Measurements from ENCODE around the gene KCNK13.
"Not testable (repeated sequence)": the region's sequence is repeated elsewhere in the genome, so short reads cannot be mapped to it uniquely, and the experiment has no call there.

The KCNK13 gene

GRCh38 chr14:90184094-90184493, 122.3 kb downstream of the KCNK13 start:
- no peaks in the 10 kb centered on the region for H3K4me1 ChIP-seq (ENCODE audit: control insufficient read depth, insufficient read depth, low read length, poor library complexity, severe bottlenecking)
- DNase-seq, result no peak
- H3K4me3 ChIP-seq (ENCODE audit: insufficient read depth, low read depth, low read length, poor library complexity, severe bottlenecking), result no peak overlapping the region
- H3K27ac ChIP-seq (ENCODE audit: insufficient read depth, low read length, poor library complexity, severe bottlenecking), result no peak overlapping the region
- H3K36me3 ChIP-seq (ENCODE audit: control insufficient read depth, insufficient read depth, low read length), result no peaks in the 10 kb centered on the region
- no peaks in the 10 kb centered on the region for H3K9me3 ChIP-seq (ENCODE audit: control insufficient read depth, low read length)
- no peaks in the 10 kb centered on the region for H3K27me3 ChIP-seq (replicated peaks; ENCODE audit: control insufficient read depth, insufficient read depth, low read length, poor library complexity, severe bottlenecking)

GRCh38 chr14:90184571-90185266, 122.9 kb downstream of the KCNK13 start:
- no peaks in the 10 kb centered on the region for H3K4me1 ChIP-seq (ENCODE audit: control insufficient read depth, insufficient read depth, low read length, poor library complexity, severe bottlenecking)
- H3K9me3 ChIP-seq (ENCODE audit: control insufficient read depth, low read length), result no peaks in the 10 kb centered on the region
- no peak overlapping the region for H3K4me3 ChIP-seq (ENCODE audit: insufficient read depth, low read depth, low read length, poor library complexity, severe bottlenecking)
- no peaks in the 10 kb centered on the region for H3K27me3 ChIP-seq (replicated peaks; ENCODE audit: control insufficient read depth, insufficient read depth, low read length, poor library complexity, severe bottlenecking)
- DNase-seq, result no peak
- H3K36me3 ChIP-seq (ENCODE audit: control insufficient read depth, insufficient read depth, low read length), result no peaks in the 10 kb centered on the region
- no peak overlapping the region for H3K27ac ChIP-seq (ENCODE audit: insufficient read depth, low read length, poor library complexity, severe bottlenecking)

GRCh38 chr14:90188588-90188987, 126.8 kb downstream of the KCNK13 start:
- H3K36me3 ChIP-seq (ENCODE audit: control insufficient read depth, insufficient read depth, low read length), result no peaks in the 10 kb centered on the region
- no peaks in the 10 kb centered on the region for H3K9me3 ChIP-seq (ENCODE audit: control insufficient read depth, low read length)
- no peak overlapping the region for H3K4me3 ChIP-seq (ENCODE audit: insufficient read depth, low read depth, low read length, poor library complexity, severe bottlenecking)
- no peaks in the 10 kb centered on the region for H3K27me3 ChIP-seq (replicated peaks; ENCODE audit: control insufficient read depth, insufficient read depth, low read length, poor library complexity, severe bottlenecking)
- H3K27ac ChIP-seq (ENCODE audit: insufficient read depth, low read length, poor library complexity, severe bottlenecking), result no peak overlapping the region
- DNase-seq, result no peak
- no peaks in the 10 kb centered on the region for H3K4me1 ChIP-seq (ENCODE audit: control insufficient read depth, insufficient read depth, low read length, poor library complexity, severe bottlenecking)

GRCh38 chr14:90191154-90191553, 129.4 kb downstream of the KCNK13 start:
- no peak overlapping the region for H3K4me3 ChIP-seq (ENCODE audit: insufficient read depth, low read depth, low read length, poor library complexity, severe bottlenecking)

GRCh38 chr14:90191585-90191984, 129.8 kb downstream of the KCNK13 start:
- Histone ChIP-seq H3K27me3 (replicated peaks; ENCODE audit: control insufficient read depth, insufficient read depth, low read length, poor library complexity, severe bottlenecking) (no peaks in the 10 kb centered on the region), H3K9me3 (ENCODE audit: control insufficient read depth, low read length) (no peaks in the 10 kb centered on the region), H3K4me3 (ENCODE audit: insufficient read depth, low read depth, low read length, poor library complexity, severe bottlenecking) (no peak overlapping the region), H3K4me1 (ENCODE audit: control insufficient read depth, insufficient read depth, low read length, poor library complexity, severe bottlenecking) (no peaks in the 10 kb centered on the region), H3K27ac (ENCODE audit: insufficient read depth, low read length, poor library complexity, severe bottlenecking) (no peak overlapping the region), H3K36me3 (ENCODE audit: control insufficient read depth, insufficient read depth, low read length) (no peaks in the 10 kb centered on the region)
- DNase-seq, result no peak

More at GRCh38 chr14:90191154-90191553, 129.4 kb downstream of the KCNK13 start:
- H3K27ac ChIP-seq (ENCODE audit: insufficient read depth, low read length, poor library complexity, severe bottlenecking), result no peak overlapping the region
- H3K9me3 ChIP-seq (ENCODE audit: control insufficient read depth, low read length), result no peaks in the 10 kb centered on the region
- no peaks in the 10 kb centered on the region for H3K36me3 ChIP-seq (ENCODE audit: control insufficient read depth, insufficient read depth, low read length)
- H3K4me1 ChIP-seq (ENCODE audit: control insufficient read depth, insufficient read depth, low read length, poor library complexity, severe bottlenecking), result no peaks in the 10 kb centered on the region
- DNase-seq, result no peak
- no peaks in the 10 kb centered on the region for H3K27me3 ChIP-seq (replicated peaks; ENCODE audit: control insufficient read depth, insufficient read depth, low read length, poor library complexity, severe bottlenecking)

- H3K4me3 ChIP-seq (ENCODE audit: insufficient read depth, low read depth, low read length, poor library complexity, severe bottlenecking), result no peak overlapping the region
- H3K4me1 ChIP-seq (ENCODE audit: control insufficient read depth, insufficient read depth, low read length, poor library complexity, severe bottlenecking), result no peaks in the 10 kb centered on the region
- H3K9me3 ChIP-seq (ENCODE audit: control insufficient read depth, low read length), result no peaks in the 10 kb centered on the region
- DNase-seq, result no peak
- H3K36me3 ChIP-seq (ENCODE audit: control insufficient read depth, insufficient read depth, low read length), result no peaks in the 10 kb centered on the region
- no peaks in the 10 kb centered on the region for H3K27me3 ChIP-seq (replicated peaks; ENCODE audit: control insufficient read depth, insufficient read depth, low read length, poor library complexity, severe bottlenecking)
- H3K27ac ChIP-seq (ENCODE audit: insufficient read depth, low read length, poor library complexity, severe bottlenecking), result no peak overlapping the region
These were observed 132.1 kb downstream of the KCNK13 start for GRCh38 chr14:90193925-90194324.

- Histone ChIP-seq H3K4me1 (ENCODE audit: control insufficient read depth, insufficient read depth, low read length, poor library complexity, severe bottlenecking) (no peaks in the 10 kb centered on the region), H3K36me3 (ENCODE audit: control insufficient read depth, insufficient read depth, low read length) (no peaks in the 10 kb centered on the region), H3K27ac (ENCODE audit: insufficient read depth, low read length, poor library complexity, severe bottlenecking) (no peak overlapping the region), H3K9me3 (ENCODE audit: control insufficient read depth, low read length) (no peaks in the 10 kb centered on the region), H3K4me3 (ENCODE audit: insufficient read depth, low read depth, low read length, poor library complexity, severe bottlenecking) (no peak overlapping the region), H3K27me3 (replicated peaks; ENCODE audit: control insufficient read depth, insufficient read depth, low read length, poor library complexity, severe bottlenecking) (no peaks in the 10 kb centered on the region)
- DNase-seq, result no peak
These were observed 132.9 kb downstream of the KCNK13 start for GRCh38 chr14:90194706-90195105.

GRCh38 chr14:90198541-90199060, 136.8 kb downstream of the KCNK13 start:
- DNase-seq, result no peak
- Histone ChIP-seq H3K27me3 (replicated peaks; ENCODE audit: control insufficient read depth, insufficient read depth, low read length, poor library complexity, severe bottlenecking) (no peaks in the 10 kb centered on the region), H3K4me3 (ENCODE audit: insufficient read depth, low read depth, low read length, poor library complexity, severe bottlenecking) (no peak overlapping the region), H3K27ac (ENCODE audit: insufficient read depth, low read length, poor library complexity, severe bottlenecking) (no peak overlapping the region), H3K4me1 (ENCODE audit: control insufficient read depth, insufficient read depth, low read length, poor library complexity, severe bottlenecking) (no peaks in the 10 kb centered on the region), H3K36me3 (ENCODE audit: control insufficient read depth, insufficient read depth, low read length) (no peaks in the 10 kb centered on the region), H3K9me3 (ENCODE audit: control insufficient read depth, low read length) (no peaks in the 10 kb centered on the region)

- not testable (repeated sequence) for H3K4me3 ChIP-seq (ENCODE audit: insufficient read depth, low read depth, low read length, poor library complexity, severe bottlenecking); DNase-seq; H3K27me3 ChIP-seq (replicated peaks; ENCODE audit: control insufficient read depth, insufficient read depth, low read length, poor library complexity, severe bottlenecking)
These were observed 138.8 kb downstream of the KCNK13 start for GRCh38 chr14:90200546-90200945.

GRCh38 chr14:90201344-90201743, 139.6 kb downstream of the KCNK13 start:
- no peak for DNase-seq
- H3K4me1 ChIP-seq (ENCODE audit: control insufficient read depth, insufficient read depth, low read length, poor library complexity, severe bottlenecking), result no peaks in the 10 kb centered on the region
- H3K9me3 ChIP-seq (ENCODE audit: control insufficient read depth, low read length), result no peaks in the 10 kb centered on the region
- no peaks in the 10 kb centered on the region for H3K36me3 ChIP-seq (ENCODE audit: control insufficient read depth, insufficient read depth, low read length)
- no peak overlapping the region for H3K4me3 ChIP-seq (ENCODE audit: insufficient read depth, low read depth, low read length, poor library complexity, severe bottlenecking)
- H3K27ac ChIP-seq (ENCODE audit: insufficient read depth, low read length, poor library complexity, severe bottlenecking), result no peak overlapping the region
- H3K27me3 ChIP-seq (replicated peaks; ENCODE audit: control insufficient read depth, insufficient read depth, low read length, poor library complexity, severe bottlenecking), result no peaks in the 10 kb centered on the region

More at GRCh38 chr14:90200546-90200945, 138.8 kb downstream of the KCNK13 start:
- not testable (repeated sequence) for H3K4me1 ChIP-seq (ENCODE audit: control insufficient read depth, insufficient read depth, low read length, poor library complexity, severe bottlenecking); H3K9me3 ChIP-seq (ENCODE audit: control insufficient read depth, low read length); H3K27ac ChIP-seq (ENCODE audit: insufficient read depth, low read length, poor library complexity, severe bottlenecking); H3K36me3 ChIP-seq (ENCODE audit: control insufficient read depth, insufficient read depth, low read length)
